GM10266 (cell line): ENCODE results near the gene SLC9A8.

Experiments
- DNase-seq: peaks from one replicate; pipeline ENCODE4 v3.0.0; 2012; ENCODE audit errors: extremely low spot score
- TF ChIP-seq, protein P1 (sequence below): IDR thresholded peaks from 2 replicates; pipeline ENCODE4 v1.5.1; 2012; ENCODE audit warnings: mild to moderate bottlenecking, low read depth; ENCODE audit not compliant: control insufficient read depth, insufficient read depth; ENCODE audit errors: missing control alignments

The SLC9A8 gene

DNA sequence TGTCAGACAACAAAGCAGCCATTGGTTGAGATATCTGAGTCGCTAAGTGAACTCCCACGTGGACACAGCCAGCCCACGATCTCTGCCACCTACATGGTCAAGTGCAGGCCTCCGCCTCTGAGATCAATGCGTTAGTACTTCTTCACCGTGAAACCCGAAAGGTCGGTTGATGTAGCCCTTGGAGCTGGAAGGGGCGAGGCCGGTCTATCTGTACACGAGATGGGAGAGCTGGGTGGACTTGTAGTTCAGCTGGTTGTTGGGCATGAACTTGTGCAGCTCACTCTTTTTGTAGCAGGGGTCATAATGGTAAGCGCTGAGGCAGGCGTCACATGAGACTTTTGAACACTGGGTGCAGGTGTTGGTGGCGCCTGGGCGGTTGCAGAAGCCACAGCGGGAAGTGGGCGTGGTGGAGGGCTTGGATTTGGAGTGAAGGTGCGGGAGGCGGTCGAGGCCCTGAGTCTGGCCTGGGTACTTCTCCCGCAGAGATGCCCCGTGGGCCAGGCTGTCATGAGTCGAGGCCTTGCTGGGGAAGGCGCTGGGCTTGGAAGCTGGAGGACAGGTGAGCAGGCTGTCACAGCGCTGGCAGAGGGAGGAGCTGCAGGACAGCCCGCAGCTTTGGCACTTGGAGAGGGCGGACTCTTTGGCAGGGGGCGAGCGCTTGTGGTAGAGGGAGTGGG is 92.9 kb downstream of the SLC9A8 start:
- no peak for DNase-seq
- TF ChIP-seq, protein P1, sequence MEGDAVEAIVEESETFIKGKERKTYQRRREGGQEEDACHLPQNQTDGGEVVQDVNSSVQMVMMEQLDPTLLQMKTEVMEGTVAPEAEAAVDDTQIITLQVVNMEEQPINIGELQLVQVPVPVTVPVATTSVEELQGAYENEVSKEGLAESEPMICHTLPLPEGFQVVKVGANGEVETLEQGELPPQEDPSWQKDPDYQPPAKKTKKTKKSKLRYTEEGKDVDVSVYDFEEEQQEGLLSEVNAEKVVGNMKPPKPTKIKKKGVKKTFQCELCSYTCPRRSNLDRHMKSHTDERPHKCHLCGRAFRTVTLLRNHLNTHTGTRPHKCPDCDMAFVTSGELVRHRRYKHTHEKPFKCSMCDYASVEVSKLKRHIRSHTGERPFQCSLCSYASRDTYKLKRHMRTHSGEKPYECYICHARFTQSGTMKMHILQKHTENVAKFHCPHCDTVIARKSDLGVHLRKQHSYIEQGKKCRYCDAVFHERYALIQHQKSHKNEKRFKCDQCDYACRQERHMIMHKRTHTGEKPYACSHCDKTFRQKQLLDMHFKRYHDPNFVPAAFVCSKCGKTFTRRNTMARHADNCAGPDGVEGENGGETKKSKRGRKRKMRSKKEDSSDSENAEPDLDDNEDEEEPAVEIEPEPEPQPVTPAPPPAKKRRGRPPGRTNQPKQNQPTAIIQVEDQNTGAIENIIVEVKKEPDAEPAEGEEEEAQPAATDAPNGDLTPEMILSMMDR = no peak

GRCh38 chr20:49906101-49906604 is 93.5 kb downstream of the SLC9A8 start:
- TF ChIP-seq, protein P1 = no peak
- no peak for DNase-seq

GRCh38 chr20:49906615-49907154 is 94.1 kb downstream of the SLC9A8 start:
- TF ChIP-seq, protein P1 = no peak
- DNase-seq = no peak

DNA sequence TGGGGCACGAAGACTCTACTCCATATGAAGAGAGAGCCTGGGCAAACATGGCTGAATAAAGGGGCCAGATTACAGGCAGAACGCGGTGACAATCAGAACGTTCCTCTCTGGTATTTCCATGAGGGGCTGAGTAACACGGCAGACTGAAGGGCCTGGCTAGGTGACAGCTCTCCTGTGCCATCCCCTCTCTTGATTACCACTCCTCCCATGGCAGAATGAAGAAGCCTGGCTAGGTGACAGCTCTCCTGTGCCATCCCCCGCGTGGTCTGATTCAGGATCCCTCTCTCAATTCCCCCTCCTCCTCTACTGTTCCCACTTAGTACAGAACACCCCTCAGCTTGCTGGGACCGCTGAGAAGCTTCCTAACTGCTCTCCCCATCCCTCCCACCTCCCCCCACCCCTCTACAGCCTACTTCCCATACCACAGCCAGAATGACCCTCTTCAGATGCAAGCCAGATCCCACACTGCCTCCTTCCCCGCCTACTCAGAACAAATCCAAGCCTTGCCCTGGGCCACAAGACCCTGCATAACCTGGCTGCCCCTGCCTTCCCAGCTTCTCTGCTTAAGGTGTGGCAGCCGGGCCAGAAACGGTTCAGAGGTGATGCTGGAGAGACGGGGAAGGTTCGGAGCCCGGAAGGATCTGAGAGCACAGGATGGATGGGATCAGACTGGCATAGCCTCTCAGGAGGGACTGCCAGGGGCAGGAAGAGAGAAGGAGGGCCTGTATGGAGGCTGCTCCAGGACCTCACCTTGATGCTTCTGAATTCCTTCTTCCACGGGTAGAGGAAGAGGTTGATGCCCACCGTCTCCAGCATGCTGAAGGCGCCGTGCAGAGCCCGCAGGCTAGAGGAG is 95.0 kb downstream of the SLC9A8 start:
- DNase-seq = no peak
- TF ChIP-seq, protein P1 = no peak

- TF ChIP-seq, protein P1 = no peak
- no peak for DNase-seq
These were observed 95.6 kb downstream of the SLC9A8 start for GRCh38 chr20:49908258-49908565.

DNA sequence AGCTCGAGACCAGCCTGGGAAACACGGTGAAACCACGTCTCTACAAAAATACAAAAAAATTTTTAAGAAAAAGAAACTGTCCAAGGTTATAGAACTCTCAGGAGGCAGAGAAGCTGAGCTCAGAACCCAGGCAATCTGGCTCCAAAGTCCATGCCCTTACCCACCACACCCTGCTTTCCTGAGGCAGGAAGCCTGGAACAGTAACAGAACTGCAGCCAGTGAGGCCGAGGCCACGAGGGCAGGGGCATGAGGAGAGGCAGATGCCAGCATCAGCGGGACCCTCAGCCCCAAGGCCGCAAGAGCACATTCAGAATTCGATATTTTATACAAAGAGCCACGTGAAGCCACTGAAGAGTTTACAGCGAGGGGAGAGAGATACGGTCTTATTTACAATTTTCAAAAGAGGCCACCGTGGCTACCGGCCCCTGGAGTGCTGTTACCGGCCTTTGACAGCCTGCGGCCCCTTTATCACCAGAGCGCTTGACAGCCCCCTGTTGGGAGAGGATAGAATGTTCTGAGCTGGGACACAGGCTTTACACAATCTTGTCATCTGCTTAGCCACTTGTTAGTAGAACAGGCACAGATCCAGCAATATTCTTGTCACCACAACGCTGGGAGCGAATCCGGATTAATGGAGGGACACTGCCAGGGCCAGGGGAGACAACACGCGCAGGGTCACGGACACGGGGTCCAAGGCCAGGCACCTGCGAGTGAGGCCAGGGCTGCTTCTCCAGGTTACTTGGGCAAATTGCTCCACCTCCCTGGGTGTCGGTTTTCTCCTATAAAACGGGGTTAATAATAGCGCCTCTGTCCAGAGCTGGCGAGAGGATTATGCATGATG is 97.1 kb downstream of the SLC9A8 start:
- DNase-seq = no peak
- TF ChIP-seq, protein P1 = no peak
